Fibroblast of skin of back (primary cell): Measurements from ENCODE around the gene MED15.
"Not testable (repeated sequence)": the region's sequence is repeated elsewhere in the genome, so short reads cannot be mapped to it uniquely, and the experiment has no call there.

Source experiments
- DNase-seq: peaks from one replicate; pipeline ENCODE4 v3.0.0-alpha.2; 2013

Gene MED15

DNA sequence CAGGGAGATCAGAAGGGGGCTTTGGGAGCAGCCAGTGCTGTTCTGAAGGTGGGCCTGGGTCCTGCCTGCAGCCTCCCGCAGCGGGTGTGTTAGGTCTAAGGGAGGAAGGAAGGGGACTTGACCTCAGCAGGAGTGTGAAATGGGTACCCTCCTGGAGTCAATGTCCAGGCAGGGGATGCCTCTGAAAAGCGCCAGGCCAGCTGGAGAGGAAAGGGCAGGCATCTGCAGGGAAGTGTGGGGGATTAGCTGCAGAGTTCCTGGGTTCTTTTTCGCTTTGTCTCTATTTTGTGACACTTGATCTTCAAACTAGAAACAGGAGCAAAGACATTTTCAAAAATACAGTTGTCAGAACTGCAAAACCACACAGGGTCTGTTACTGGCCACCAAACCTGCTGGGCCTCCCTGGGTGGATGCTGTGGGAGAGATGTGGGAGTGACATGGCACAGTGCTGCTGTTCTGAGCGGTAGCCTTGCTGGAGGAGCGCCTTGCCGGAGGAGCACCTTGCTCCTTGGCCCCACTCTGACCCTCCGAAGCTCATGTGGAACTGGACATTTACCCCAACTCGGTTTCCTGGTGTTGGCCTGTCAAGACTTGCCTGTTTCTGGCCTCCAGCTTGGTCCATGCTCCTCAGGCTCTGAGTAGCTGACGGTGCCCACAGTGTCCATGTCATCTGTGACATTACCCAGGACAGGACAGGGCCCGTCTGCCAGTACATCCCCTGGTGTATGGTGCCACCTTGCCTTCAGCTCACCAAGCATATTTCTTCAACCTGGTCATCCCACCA, 25.9 kb downstream of the MED15 start:
- DNase-seq, result no peak

- no peak for DNase-seq
These were observed 26.5 kb downstream of the MED15 start for GRCh38 chr22:20533879-20534265.

DNA sequence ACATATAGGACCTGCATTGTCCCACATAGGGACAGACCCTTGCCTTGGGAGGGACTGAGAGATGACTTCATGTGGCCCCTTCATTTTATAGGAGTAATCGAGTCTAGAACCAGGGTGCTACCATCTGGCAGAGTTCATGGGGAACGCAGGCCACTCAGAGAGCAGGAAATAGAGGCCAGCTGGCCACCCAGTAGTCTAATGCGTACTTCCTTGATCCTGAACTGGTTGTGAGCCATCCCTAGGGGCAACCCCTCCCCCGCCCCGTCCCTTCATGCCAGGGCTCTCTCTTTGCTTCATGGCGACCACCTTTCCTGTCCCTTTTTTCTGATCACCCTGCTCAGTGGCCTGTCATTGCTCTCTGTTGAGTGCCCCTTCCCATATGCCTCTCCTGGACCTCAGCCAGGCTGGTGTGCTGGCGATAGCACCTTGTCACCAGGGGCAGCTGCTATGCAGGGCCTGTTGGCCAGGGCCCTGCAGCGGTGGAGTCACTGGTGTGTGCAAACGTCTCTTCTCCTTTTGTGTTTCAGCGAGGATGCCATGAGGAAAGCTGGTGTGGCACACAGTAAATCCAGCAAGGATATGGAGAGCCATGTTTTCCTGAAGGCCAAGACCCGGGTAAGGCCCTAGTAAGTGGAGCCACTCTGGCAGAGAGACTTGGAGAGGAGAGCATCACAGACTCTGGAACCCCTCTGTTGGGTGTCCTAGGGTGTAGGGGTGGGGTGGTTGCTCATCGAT, 29.3 kb downstream of the MED15 start:
- no peak for DNase-seq

- DNase-seq, result no peak
These were observed 29.9 kb downstream of the MED15 start for GRCh38 chr22:20537325-20537756.

DNA sequence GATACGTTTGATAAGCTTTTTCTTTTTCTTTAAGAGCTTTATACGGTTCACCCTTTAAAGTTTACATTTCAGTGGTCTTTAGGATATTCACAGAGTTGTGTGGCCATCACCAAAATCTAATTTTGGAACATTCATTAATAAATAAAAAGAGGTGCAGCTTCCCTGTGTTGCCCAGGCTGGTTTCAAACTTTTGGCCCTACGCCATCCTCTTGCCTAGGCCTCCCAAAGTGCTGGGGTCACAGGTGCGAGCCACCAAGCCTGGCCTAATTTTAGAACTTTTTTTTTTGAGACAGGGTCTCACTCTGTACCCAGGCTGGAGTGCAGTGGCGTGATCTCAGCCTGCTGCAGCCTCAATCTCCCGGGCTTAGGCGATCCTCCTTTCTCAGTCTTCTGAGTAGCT, 30.6 kb downstream of the MED15 start:
- no peak for DNase-seq

DNA sequence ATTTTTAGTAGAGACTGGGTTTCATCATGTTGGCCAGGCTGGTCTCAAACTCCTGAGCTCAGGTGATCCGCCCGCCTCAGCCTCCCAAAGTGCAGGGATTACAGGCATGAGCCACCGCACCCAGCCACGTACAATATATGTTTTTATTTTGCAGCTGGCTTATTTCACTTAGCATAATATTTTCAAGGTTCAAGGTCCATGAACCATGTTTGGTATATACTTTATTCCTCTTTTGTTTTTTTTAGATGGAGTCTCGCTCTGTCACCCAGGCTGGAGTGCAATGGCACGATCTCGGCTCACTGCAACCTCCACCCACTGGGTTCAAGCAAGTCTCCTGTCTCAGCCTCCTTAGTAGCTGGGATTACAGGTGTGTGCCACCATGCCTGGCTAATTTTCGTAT, 31.5 kb downstream of the MED15 start:
- DNase-seq, result not testable (repeated sequence)

- DNase-seq, result no peak
These were observed 34.6 kb downstream of the MED15 start for GRCh38 chr22:20542055-20542454.

- DNase-seq, result peak; percentile 54
These were observed 35.3 kb downstream of the MED15 start for GRCh38 chr22:20542736-20543135.

- not testable (repeated sequence) for DNase-seq
These were observed 37.9 kb downstream of the MED15 start for GRCh38 chr22:20545318-20545634.

- no peak for DNase-seq
These were observed 38.5 kb downstream of the MED15 start for GRCh38 chr22:20545681-20546521.

DNA sequence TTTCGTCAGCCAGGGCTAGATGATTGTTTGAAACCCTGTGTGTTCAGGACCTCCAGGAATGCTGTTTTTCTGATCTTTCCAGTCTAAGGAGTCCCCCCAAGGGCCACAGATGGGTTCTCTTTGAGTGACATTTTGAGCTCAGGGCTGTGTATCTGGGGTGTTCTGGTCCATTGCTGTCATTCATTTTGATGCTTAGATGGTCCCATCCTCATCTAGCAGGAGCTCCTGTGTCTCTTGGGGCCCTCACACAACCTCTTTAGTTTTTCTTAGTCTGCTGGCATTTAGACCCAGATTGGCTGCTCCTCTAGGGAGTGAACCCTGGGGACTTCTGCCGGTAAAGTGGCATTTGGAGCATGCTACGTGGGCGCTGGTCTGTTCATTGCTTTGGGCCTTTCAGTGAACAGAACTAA, 39.1 kb downstream of the MED15 start:
- no peak for DNase-seq

- no peak for DNase-seq
These were observed 39.6 kb downstream of the MED15 start for GRCh38 chr22:20547029-20547428.

DNA sequence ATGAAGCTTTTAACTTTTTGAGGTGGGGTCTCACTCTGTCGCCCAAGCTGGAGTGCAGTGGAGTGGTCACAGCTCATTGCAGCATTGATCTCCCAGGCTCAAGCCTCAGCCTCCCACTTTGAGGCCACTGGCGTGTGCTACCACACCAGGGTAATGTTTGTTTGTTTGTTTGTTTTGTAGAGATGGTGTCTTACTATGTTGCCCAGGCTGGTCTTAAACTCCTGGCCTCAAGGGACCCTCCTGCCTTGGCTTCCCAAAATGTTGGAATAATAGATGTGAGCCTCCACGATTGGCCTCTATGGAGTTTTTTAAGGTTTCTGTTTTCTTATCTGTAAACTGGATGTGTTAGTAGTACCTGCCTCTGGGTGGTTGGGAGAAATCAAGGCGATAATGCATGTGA, 41.4 kb downstream of the MED15 start:
- DNase-seq, result no peak

GRCh38 chr22:20549232-20549841, 41.9 kb downstream of the MED15 start:
- DNase-seq, result peak; percentile 50

DNA sequence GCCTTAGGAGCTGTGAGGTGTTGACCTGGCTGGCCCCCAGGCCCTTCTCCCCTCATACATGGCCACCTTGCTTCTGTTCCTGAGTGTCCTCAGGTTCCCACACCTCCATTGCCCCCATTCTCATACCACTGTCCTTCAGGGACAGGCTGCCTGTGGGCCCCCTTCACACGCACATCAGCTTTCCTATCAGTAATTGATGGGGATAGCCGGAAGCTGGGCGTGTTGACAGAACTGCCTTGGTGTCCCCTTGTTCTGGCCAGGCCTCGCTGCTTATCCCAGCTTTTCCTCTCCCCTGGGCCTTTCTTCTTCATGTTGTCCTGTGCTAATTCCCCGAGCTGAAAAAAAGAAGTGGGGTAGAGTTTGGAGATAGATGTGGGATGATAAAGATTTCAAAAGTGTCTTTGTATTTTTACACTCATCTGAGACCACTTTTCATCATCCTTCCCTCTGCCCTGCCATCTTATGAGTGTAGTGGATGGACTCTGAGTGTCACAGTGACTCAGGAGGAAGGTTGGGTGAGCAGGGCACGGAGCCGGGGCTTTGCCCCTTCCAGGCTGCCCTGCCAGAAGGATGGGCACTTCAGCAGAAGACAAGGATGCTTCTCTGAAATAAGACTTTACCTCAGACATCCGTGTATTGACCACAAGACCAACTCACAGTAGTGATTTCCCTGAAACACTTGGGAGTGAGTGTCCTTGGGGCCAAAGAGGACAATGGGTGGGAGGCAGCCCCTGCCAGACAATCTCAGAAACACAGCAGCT, 42.8 kb downstream of the MED15 start:
- DNase-seq, result no peak

- peak; percentile 63 for DNase-seq
These were observed 43.7 kb downstream of the MED15 start for GRCh38 chr22:20550851-20551744.

- DNase-seq, result no peak
These were observed 44.5 kb downstream of the MED15 start for GRCh38 chr22:20551805-20552442.

GRCh38 chr22:20552443-20553401, 45.3 kb downstream of the MED15 start:
- DNase-seq, result no peak
